Type B pancreatic cell (in vitro differentiated cells): ENCODE results near the gene SLC12A6. TPM values are rescaled to one million over a fixed set of nuclear protein-coding genes. Genes with fewer than 3 reads are reported as not detected.
A peak's percentile ranks its signal among the peaks of the same experiment; 100 is the strongest.

Experiments
- DNase-seq: peaks from one replicate; pipeline ENCODE4 v3.0.0; 2021; ENCODE audit warnings: mixed read lengths; ENCODE audit not compliant: unreplicated experiment; ENCODE audit errors: extremely low spot score
- H3K27ac Mint-ChIP-seq: 2 replicates; pipeline ENCODE4 v1.8.0; 2021; ENCODE audit warnings: mild to moderate bottlenecking, mixed read lengths
- H3K27me3 Mint-ChIP-seq: 2 replicates; pipeline ENCODE4 v1.8.0; 2021; ENCODE audit warnings: mixed read lengths
- H3K36me3 Mint-ChIP-seq: 2 replicates; pipeline ENCODE4 v1.8.0; 2021; ENCODE audit warnings: mixed read lengths
- H3K4me1 Mint-ChIP-seq: one replicate; pipeline ENCODE4 v1.8.0; 2021; ENCODE audit warnings: mixed read lengths; ENCODE audit not compliant: unreplicated experiment
- H3K4me3 Mint-ChIP-seq: 2 replicates; pipeline ENCODE4 v1.8.0; 2021; ENCODE audit warnings: mild to moderate bottlenecking, mixed read lengths
- H3K9me3 Mint-ChIP-seq: 2 replicates; pipeline ENCODE4 v1.8.0; 2021; ENCODE audit warnings: mixed read lengths
- CTCF ChIP-seq: fragments of 200-600 bp; sonication (generic); conservative IDR thresholded peaks from 2 replicates; pipeline ENCODE4 v1.5.0; 2021; ENCODE audit warnings: antibody characterized with exemption, mild to moderate bottlenecking
- total RNA-seq: library from RNA; stranded (reverse); gene quantifications from 2 replicates; pipeline ENCODE4 v1.2.1, GENCODE V29; 2021; ENCODE audit warnings: low replicate concordance

The SLC12A6 gene
- total RNA-seq, 1 donor from 2014 or later, result 14.5 TPM

- no peak overlapping the region for H3K4me3 Mint-ChIP-seq
These were observed 95.3 kb downstream of the SLC12A6 start for GRCh38 chr15:34242331-34242710.

DNA sequence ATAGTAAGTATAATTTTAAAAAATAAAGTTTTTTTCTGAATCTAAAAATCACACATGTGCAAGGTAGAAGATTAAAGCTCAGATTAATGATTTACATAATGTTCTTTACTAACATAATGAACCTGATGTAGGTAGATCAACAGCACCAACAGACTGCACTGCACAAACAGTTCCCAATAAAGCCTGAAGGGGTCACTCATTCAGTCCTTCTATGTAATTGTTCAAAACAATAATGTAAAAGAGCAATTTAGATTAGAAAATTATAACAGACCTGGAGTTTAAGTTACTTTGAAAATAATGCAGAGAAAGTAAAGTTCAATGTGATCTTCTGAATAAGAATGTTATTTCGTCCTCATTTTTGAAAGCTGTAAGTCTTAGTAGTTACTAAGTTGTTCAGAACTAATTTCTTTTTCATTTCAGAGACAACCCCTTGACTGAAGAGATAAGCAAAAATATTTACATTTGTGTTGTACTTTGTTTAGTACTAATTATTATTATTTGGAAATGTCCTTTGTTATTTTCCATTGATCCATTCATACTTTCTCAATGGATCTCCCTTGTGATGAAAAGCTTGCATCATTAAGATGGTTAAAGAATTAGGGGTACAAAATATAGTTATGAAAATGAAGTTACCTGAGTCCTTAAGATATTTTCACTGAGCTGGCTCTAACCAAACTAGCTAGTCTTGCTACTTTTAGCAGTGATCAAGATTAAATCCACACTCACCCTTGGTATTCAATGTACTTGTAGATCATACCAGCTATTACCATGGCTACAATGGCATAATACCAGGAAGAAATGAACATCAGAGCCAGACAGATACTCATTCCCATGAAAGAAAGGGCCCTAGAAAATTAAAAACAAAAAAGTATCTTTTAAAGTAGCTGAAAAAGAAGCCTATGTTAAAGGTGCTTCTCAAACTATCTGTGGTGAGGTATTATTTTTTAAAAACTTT lies 95.9 kb downstream of the SLC12A6 start:
- Mint-ChIP-seq H3K36me3 (peaks cover 1% of the 10 kb centered on the region), H3K4me3 (no peak overlapping the region), H3K4me1 (no peaks in the 10 kb centered on the region), H3K9me3 (no peaks in the 10 kb centered on the region), H3K27me3 (no peaks in the 10 kb centered on the region), H3K27ac (no peak overlapping the region)
- peak; percentile 83 for TF ChIP-seq CTCF
- DNase-seq, result no peak

More at GRCh38 chr15:34242331-34242710, 95.3 kb downstream of the SLC12A6 start:
- H3K4me1 Mint-ChIP-seq, result no peaks in the 10 kb centered on the region
- H3K27me3 Mint-ChIP-seq, result no peaks in the 10 kb centered on the region
- DNase-seq, result no peak
- H3K9me3 Mint-ChIP-seq, result no peaks in the 10 kb centered on the region
- H3K27ac Mint-ChIP-seq, result no peak overlapping the region
- TF ChIP-seq CTCF, result no peak
- H3K36me3 Mint-ChIP-seq, result no peaks in the 10 kb centered on the region

DNA sequence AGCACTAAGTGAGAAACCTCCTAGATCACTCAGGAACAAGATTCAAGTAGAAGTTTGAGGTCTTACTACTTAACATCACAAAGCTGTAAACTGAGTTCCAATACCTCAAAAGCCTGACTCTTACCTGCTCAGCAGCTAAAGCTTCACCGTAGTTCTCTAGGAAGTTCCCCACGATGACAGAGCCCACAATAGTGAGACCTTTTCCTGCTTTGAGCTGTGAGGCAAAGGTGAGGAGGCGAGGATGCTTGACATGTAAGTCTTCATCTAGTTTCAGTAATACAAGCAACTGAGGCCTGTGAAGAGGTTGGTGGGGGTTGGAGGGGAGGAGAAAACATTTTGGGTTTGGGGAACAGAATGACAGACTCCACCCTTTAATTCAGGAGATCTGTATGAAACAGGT lies 97.0 kb downstream of the SLC12A6 start:
- no peak for DNase-seq
- no peak for TF ChIP-seq CTCF
- no peaks in the 10 kb centered on the region for H3K4me1 Mint-ChIP-seq
- no peak overlapping the region for H3K27ac Mint-ChIP-seq
- peaks cover 4% of the 10 kb centered on the region for H3K36me3 Mint-ChIP-seq
- no peaks in the 10 kb centered on the region for H3K9me3 Mint-ChIP-seq
- no peaks in the 10 kb centered on the region for H3K27me3 Mint-ChIP-seq
- H3K4me3 Mint-ChIP-seq, result no peak overlapping the region

DNA sequence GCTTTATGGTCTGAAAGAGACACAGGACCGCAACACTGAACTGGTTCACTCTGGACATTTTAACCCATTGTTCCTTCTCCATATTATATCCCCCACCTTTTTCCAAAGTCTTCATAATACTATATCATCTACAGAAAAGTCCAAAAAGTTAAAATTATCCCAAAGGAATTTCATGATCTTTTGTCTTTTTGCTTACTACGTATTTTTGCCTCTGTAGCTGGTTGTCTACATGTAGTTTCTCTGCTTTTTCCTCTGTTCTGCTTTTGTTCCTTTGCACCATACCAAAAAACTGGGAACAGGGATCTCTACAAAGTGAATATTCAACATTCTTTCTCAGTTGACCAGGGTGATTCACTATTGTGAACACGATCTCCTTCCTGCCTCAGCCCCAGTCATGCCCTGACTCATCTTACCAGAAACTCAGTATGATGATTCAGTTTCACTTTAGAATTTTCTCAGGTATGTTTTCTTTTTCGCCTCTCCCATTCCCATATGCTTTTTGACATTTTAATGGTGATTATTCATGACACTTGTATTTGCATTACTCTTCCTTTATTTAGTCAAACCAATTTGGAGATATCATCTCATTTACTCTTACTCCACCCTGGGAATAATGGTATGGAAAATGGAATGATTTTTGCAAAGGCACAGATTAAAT lies 98.3 kb downstream of the SLC12A6 start:
- TF ChIP-seq CTCF, result no peak

GRCh38 chr15:34233614-34234013 lies 104.0 kb downstream of the SLC12A6 start:
- Mint-ChIP-seq H3K9me3 (no peaks in the 10 kb centered on the region), H3K27ac (no peak overlapping the region), H3K27me3 (no peaks in the 10 kb centered on the region), H3K36me3 (peaks cover 17% of the 10 kb centered on the region), H3K4me3 (no peak overlapping the region), H3K4me1 (no peaks in the 10 kb centered on the region)
- no peak for TF ChIP-seq CTCF
- DNase-seq, result no peak

More for the DNA sequence above, 98.3 kb downstream of the SLC12A6 start:
- Mint-ChIP-seq H3K27ac (peak overlapping the region; percentile 96), H3K36me3 (peaks cover 4% of the 10 kb centered on the region), H3K4me3 (no peak overlapping the region), H3K27me3 (no peaks in the 10 kb centered on the region), H3K4me1 (no peaks in the 10 kb centered on the region), H3K9me3 (no peaks in the 10 kb centered on the region)
- no peak for DNase-seq
